SK-N-SH (cell line): ENCODE measurements around the gene C1D. TPM values are rescaled to one million over a fixed set of nuclear protein-coding genes. Genes with fewer than 3 reads are reported as not detected.
"Not testable (repeated sequence)": the region's sequence is repeated elsewhere in the genome, so short reads cannot be mapped to it uniquely, and the experiment has no call there.

Experiments used
- CTCF ChIA-PET: fragments of 300-600, 350-600 bp; formaldehyde crosslinking; extraction: SDS; loops from one replicate; lab custom pipeline; 2021; lab: Yijun Ruan, JAX
- POLR2A ChIA-PET: fragments of 350-600 bp; sonication (Branson Sonifier 250); formaldehyde crosslinking; extraction: SDS; loops from one replicate; lab custom pipeline; 2020; ENCODE audit warnings: antibody characterized with exemption, inconsistent platforms; lab: Yijun Ruan, JAX
- DNase-seq: peaks from one replicate; pipeline ENCODE4 v3.0.0; 2012
- H2AFZ ChIP-seq: fragments of 200-600 bp; sonication (generic); 2 replicates; pipeline ENCODE4 v1.8.1; 2016; ENCODE audit warnings: antibody characterized with exemption, mild to moderate bottlenecking, low read depth
- H3F3A ChIP-seq: fragments of 200-600 bp; sonication (generic); replicated peaks from 2 replicates; pipeline ENCODE3; 2016; ENCODE audit warnings: antibody characterized with exemption, mild to moderate bottlenecking; ENCODE audit not compliant: insufficient read depth
- H3K27ac ChIP-seq, 2 experiments: fragments of 200-500 bp in 1 of 2; fragments of 200-600 bp in 1 of 2; sonication (Bioruptor generic) in 1 of 2; sonication (generic), shearing (Covaris generic) in 1 of 2; 2 replicates each; pipeline versions ENCODE4 v1.5.1 to v1.6.1; 2014 to 2016; ENCODE audit warnings: low read depth in 2 of 2, inconsistent platforms in 1 of 2, low read length in 1 of 2, mild to moderate bottlenecking in 1 of 2, mixed read lengths in 1 of 2
- H3K27me3 ChIP-seq: fragments of 200-600 bp; sonication (generic), shearing (Covaris generic); 2 replicates; pipeline ENCODE4 v1.6.1; 2016; ENCODE audit warnings: mixed run types; ENCODE audit not compliant: insufficient read depth
- H3K36me3 ChIP-seq, 2 experiments: fragments of 200-500 bp in 1 of 2; fragments of 200-600 bp in 1 of 2; sonication (Bioruptor generic) in 1 of 2; sonication (generic) in 1 of 2; replicated peaks in 1 of 2; 2 replicates each; pipeline versions ENCODE3 to v1.5.1; 2014 to 2016; ENCODE audit warnings: low read length in 1 of 2, mild to moderate bottlenecking in 1 of 2; ENCODE audit not compliant: insufficient read depth in 2 of 2, control insufficient read depth in 1 of 2
- H3K4me1 ChIP-seq, 2 experiments: fragments of 200-500 bp in 1 of 2; fragments of 200-600 bp in 1 of 2; sonication (Bioruptor generic) in 1 of 2; sonication (generic), shearing (Covaris generic) in 1 of 2; 2 replicates each; pipeline versions ENCODE4 v1.5.1 to v1.6.1; 2014 to 2016; ENCODE audit warnings: low read depth in 1 of 2, low read length in 1 of 2, mixed run types in 1 of 2; ENCODE audit not compliant: insufficient read depth in 2 of 2, control insufficient read depth in 1 of 2
- H3K4me2 ChIP-seq: fragments of 200-600 bp; sonication (generic), shearing (Covaris generic); 2 replicates; pipeline ENCODE4 v1.6.1; 2017; ENCODE audit warnings: mixed run types
- H3K4me3 ChIP-seq, 2 experiments: fragments of 200-500 bp in 1 of 2; fragments of 200-600 bp in 1 of 2; sonication (Bioruptor generic) in 1 of 2; sonication (generic), shearing (Covaris generic) in 1 of 2; 2 replicates each; pipeline versions ENCODE4 v1.5.1 to v1.8.1; 2014 to 2016; ENCODE audit warnings: low read depth in 2 of 2, inconsistent platforms in 1 of 2, low read length in 1 of 2, mild to moderate bottlenecking in 1 of 2, mixed read lengths in 1 of 2, moderate library complexity in 1 of 2
- H3K79me2 ChIP-seq: fragments of 200-600 bp; sonication (generic); 2 replicates; pipeline ENCODE4 v1.8.1; 2017; ENCODE audit warnings: mild to moderate bottlenecking; ENCODE audit not compliant: insufficient read depth
- H3K9ac ChIP-seq: fragments of 200-600 bp; sonication (generic); 2 replicates; pipeline ENCODE4 v1.6.1; 2017; ENCODE audit warnings: mixed run types
- H3K9me2 ChIP-seq: fragments of 200-600 bp; sonication (generic); 2 replicates; pipeline ENCODE4 v1.6.1; 2017; ENCODE audit warnings: mixed run types
- H3K9me3 ChIP-seq: fragments of 200-600 bp; sonication (generic); 2 replicates; pipeline ENCODE4 v1.6.1; 2017; ENCODE audit warnings: mixed run types, mild to moderate bottlenecking, moderate library complexity
- H4K20me1 ChIP-seq: fragments of 200-600 bp; sonication (generic); 2 replicates; pipeline ENCODE4 v1.6.1; 2017; ENCODE audit warnings: mild to moderate bottlenecking, mixed run types; ENCODE audit not compliant: insufficient read depth
- ELF1 ChIP-seq: IDR thresholded peaks from 2 replicates; pipeline ENCODE4 v1.4.0; 2012
- IRF3 ChIP-seq: fragments of 150-350 bp; IDR thresholded peaks from 2 replicates; pipeline ENCODE4 v1.6.1; 2016; ENCODE audit warnings: mild to moderate bottlenecking, low read depth, low read length
- MXI1 ChIP-seq: IDR thresholded peaks from 2 replicates; pipeline ENCODE4 v1.6.1; 2012; ENCODE audit warnings: mild to moderate bottlenecking, low read depth, low read length, improper control_type of control experiment
- RXRA ChIP-seq: IDR thresholded peaks from 2 replicates; pipeline ENCODE4 v1.4.0; 2012; ENCODE audit warnings: low read depth, mild to moderate bottlenecking, borderline replicate concordance
- SIN3A ChIP-seq: IDR thresholded peaks from 2 replicates; pipeline ENCODE4 v1.6.1; 2012; ENCODE audit warnings: low read depth, mild to moderate bottlenecking, low read length, moderate library complexity, borderline replicate concordance
- USF1 ChIP-seq: IDR thresholded peaks from 2 replicates; pipeline ENCODE4 v1.4.0; 2012; ENCODE audit warnings: low read depth, borderline replicate concordance
- WGBS: methylation state at CpG from one replicate; pipeline ENCODE4 v1.1.6; 2017; ENCODE audit warnings: low lambda C conversion rate; 5-methylcytosine and 5-hydroxymethylcytosine counted together
- polyA plus RNA-seq, 3 experiments: library from polyadenylated mRNA; depleted of rRNA; stranded (reverse); fragments of >200 nt; gene quantifications; 2 replicates each; pipeline ENCODE4 v1.2.3, GENCODE V29; 2012

C1D gene
- polyA plus RNA-seq, 1 of the 3 experiments (the other 2 are of a cell fraction) = 45.9 TPM

DNA sequence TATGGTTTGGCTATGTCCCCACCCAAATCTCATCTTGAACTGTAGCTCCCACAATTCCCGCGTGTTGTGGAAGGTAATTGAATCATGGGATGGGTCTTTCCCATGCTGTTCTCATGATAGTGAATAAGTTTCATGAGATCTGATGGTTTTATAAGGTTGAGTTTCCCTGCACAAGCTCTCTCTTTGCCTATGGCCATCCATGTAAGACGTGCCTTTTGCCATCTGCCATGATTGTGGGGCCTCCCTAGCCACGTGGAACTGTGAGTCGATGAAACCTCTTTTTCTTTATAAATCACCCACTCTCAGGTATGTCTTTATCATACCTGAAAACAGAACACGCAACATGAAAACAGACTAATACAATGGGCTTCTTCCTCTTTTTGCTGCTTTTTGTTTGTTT is 11.2 kb upstream of the C1D start:
- TF ChIP-seq RXRA (no peak), USF1 (no peak), SIN3A (no peak)
- Histone ChIP-seq H3K79me2 (no peaks in the 10 kb centered on the region), H2AFZ (no peak overlapping the region), H3K4me2 (no peak overlapping the region), H3K36me3 (no peaks in the 10 kb centered on the region), H3K27ac (no peak overlapping the region), H3K9me2 (0 out of 2 replicates have a peak, but pooled peaks cover 2% of the 10 kb centered on the region), H4K20me1 (no peaks in the 10 kb centered on the region), H3K9me3 (no peaks in the 10 kb centered on the region), H3K4me3 (no peak overlapping the region), H3F3A (no peaks in the 10 kb centered on the region), H3K9ac (no peak overlapping the region), H3K4me1 (no peaks in the 10 kb centered on the region; a peak in 1 of 4 replicates), H3K27me3 (no peaks in the 10 kb centered on the region)
- DNase-seq = no peak
- CTCF ChIA-PET = interaction anchor here (1.6 kb wide), 2 partner anchors 11 to 31 kb away, joined by 3 read pairs; no protein-coding TSS in a partner anchor
- 73% methylated on average over 6 of the region's 6 CpGs for WGBS
- POLR2A ChIA-PET = no interaction called here

GRCh38 chr2:68063797-68064646 is 1.2 kb upstream of the C1D start:
- peak overlapping the region; percentile 97; the same call in 1 of the 2 replicates for H2AFZ ChIP-seq
- DNase-seq, H4K20me1 ChIP-seq, H3K4me3 ChIP-seq, H3K36me3 ChIP-seq, H3K4me2 ChIP-seq, H3K9me2 ChIP-seq, H3K27me3 ChIP-seq, H3K4me1 ChIP-seq, H3K27ac ChIP-seq, H3K9ac ChIP-seq, CTCF ChIA-PET, H3K9me3 ChIP-seq: not testable (repeated sequence)
- peaks cover 38% of the 10 kb centered on the region for H3K79me2 ChIP-seq
- H3F3A ChIP-seq = peaks cover 11% of the 10 kb centered on the region
- POLR2A ChIA-PET = interaction anchor here (0.9 kb wide), 1 partner anchor 18 kb away, joined by 3 read pairs; no protein-coding TSS in a partner anchor
- WGBS = 81% methylated on average over 8 of the region's 19 CpGs

GRCh38 chr2:68060652-68061051 is 2.2 kb downstream of the C1D start:
- H3K4me3 ChIP-seq = peak overlapping the region; percentile 84 to 96; a peak in 2 of 4 replicates
- H3K9me2 ChIP-seq = no peaks in the 10 kb centered on the region
- no peaks in the 10 kb centered on the region for H4K20me1 ChIP-seq
- 70% methylated on average over 5 of the region's 5 CpGs for WGBS
- no peaks in the 10 kb centered on the region for H3K9me3 ChIP-seq
- H3K79me2 ChIP-seq = peaks cover 71% of the 10 kb centered on the region
- TF ChIP-seq ELF1 (no peak), IRF3 (no peak), MXI1 (no peak)
- peak overlapping the region; percentile 98; the same call in 1 of the 2 replicates for H3K9ac ChIP-seq
- H3F3A ChIP-seq = peaks cover 11% of the 10 kb centered on the region
- no peak for DNase-seq
- peak overlapping the region; percentile 88 for H3K4me2 ChIP-seq
- H3K27ac ChIP-seq = peak overlapping the region; percentile 97 to 98
- H3K27me3 ChIP-seq = no peaks in the 10 kb centered on the region
- POLR2A ChIA-PET = no interaction called here
- peaks cover 4 to 6% of the 10 kb centered on the region in 2 experiments for H3K36me3 ChIP-seq
- CTCF ChIA-PET = interaction anchor here (1.0 to 1.8 kb wide), 2 partner anchors 30 to 62 kb away, joined by 3 to 4 read pairs; no protein-coding TSS in a partner anchor
- no peak overlapping the region for H2AFZ ChIP-seq
- peaks cover 7 to 11% of the 10 kb centered on the region in 2 experiments; a peak in 3 of 4 replicates for H3K4me1 ChIP-seq
